SU-DHL-6 (cell line): Measurements from ENCODE around the gene PAX5.

Experiments
- H2AFZ ChIP-seq: fragments of 200-600 bp; sonication (generic); 2 replicates; pipeline ENCODE4 v1.6.1; 2014; ENCODE audit warnings: low read depth, mild to moderate bottlenecking, moderate library complexity, mixed read lengths, antibody characterized with exemption, low read length; ENCODE audit not compliant: severe bottlenecking
- H3F3A ChIP-seq: fragments of 200-600 bp; shearing (Covaris generic); 2 replicates; pipeline ENCODE4 v1.6.0; 2016; ENCODE audit warnings: antibody characterized with exemption, mild to moderate bottlenecking; ENCODE audit not compliant: insufficient read depth
- H3K27ac ChIP-seq: fragments of 200-600 bp; sonication (generic); 2 replicates; pipeline ENCODE4 v1.5.1; 2016; ENCODE audit warnings: low read depth, mild to moderate bottlenecking, low read length, moderate library complexity, mixed read lengths
- H3K27me3 ChIP-seq: fragments of 200-600 bp; sonication (generic), shearing (Covaris generic); 2 replicates; pipeline ENCODE4 v1.6.0; 2014; ENCODE audit warnings: mild to moderate bottlenecking, low read length
- H3K36me3 ChIP-seq: fragments of 200-600 bp; sonication (generic); 2 replicates; pipeline ENCODE4 v1.6.1; 2014; ENCODE audit warnings: mild to moderate bottlenecking, low read length, mixed read lengths
- H3K4me2 ChIP-seq: fragments of 300-600, 200-600 bp; shearing (Covaris generic), sonication (generic); 2 replicates; pipeline ENCODE4 v1.6.0; 2014; ENCODE audit warnings: low read length, low read depth, mild to moderate bottlenecking; ENCODE audit not compliant: poor library complexity, severe bottlenecking
- H3K4me3 ChIP-seq: fragments of 200-600 bp; sonication (generic); 2 replicates; pipeline ENCODE4 v1.5.1; 2014; ENCODE audit warnings: antibody characterized with exemption, low read length, mild to moderate bottlenecking, mixed read lengths; ENCODE audit not compliant: insufficient read depth, poor library complexity, severe bottlenecking
- H3K79me2 ChIP-seq: fragments of 200-600 bp; sonication (generic); 2 replicates; pipeline ENCODE4 v1.6.1; 2014; ENCODE audit warnings: mild to moderate bottlenecking, low read length, moderate library complexity; ENCODE audit not compliant: insufficient read depth
- H3K9ac ChIP-seq: fragments of 200-600 bp; sonication (generic); 2 replicates; pipeline ENCODE4 v1.7.0; 2014; ENCODE audit warnings: mild to moderate bottlenecking, low read length
- H3K9me2 ChIP-seq: fragments of 200-600 bp; sonication (generic); replicated peaks from 2 replicates; pipeline ENCODE4 v1.6.1; 2014; ENCODE audit warnings: low read length; ENCODE audit not compliant: insufficient read depth
- H3K9me3 ChIP-seq: fragments of 200-600 bp; sonication (generic); 2 replicates; pipeline ENCODE4 v1.6.1; 2014; ENCODE audit warnings: low read length, mixed read lengths; ENCODE audit not compliant: insufficient read depth
- H4K20me1 ChIP-seq: fragments of 200-600 bp; sonication (generic); 2 replicates; pipeline ENCODE4 v1.6.1; 2014; ENCODE audit warnings: low read depth, mild to moderate bottlenecking, antibody characterized with exemption, low read length, moderate library complexity, mixed read lengths
- CTCF ChIP-seq: fragments of 200-600 bp; sonication (generic); IDR thresholded peaks from one replicate; pipeline ENCODE4 v1.5.1; 2017; ENCODE audit warnings: antibody characterized with exemption, mild to moderate bottlenecking, low read length, moderate library complexity; ENCODE audit not compliant: insufficient read depth, poor library complexity, severe bottlenecking
- EZH2phosphoT487 ChIP-seq: fragments of 200-600 bp; sonication (generic), shearing (Covaris generic); conservative IDR thresholded peaks from 2 replicates; pipeline ENCODE4 v1.6.1; 2018; ENCODE audit warnings: mild to moderate bottlenecking, antibody characterized with exemption, low read length, moderate library complexity, mixed read lengths

The PAX5 gene

GRCh38 chr9:36942891-36943290 lies 91.2 kb downstream of the PAX5 start:
- Histone ChIP-seq H2AFZ (no peak overlapping the region), H3K9me3 (no peaks in the 10 kb centered on the region), H3K4me2 (no peak overlapping the region), H3K9me2 (no peaks in the 10 kb centered on the region), H3K4me3 (no peak overlapping the region), H4K20me1 (no peaks in the 10 kb centered on the region), H3K79me2 (no peaks in the 10 kb centered on the region; the same call in 1 of the 2 replicates), H3K36me3 (no peaks in the 10 kb centered on the region), H3K9ac (no peak overlapping the region), H3F3A (0 out of 2 replicates have a peak, but pooled peaks cover 3% of the 10 kb centered on the region), H3K27ac (no peak overlapping the region), H3K27me3 (no peaks in the 10 kb centered on the region)
- TF ChIP-seq EZH2phosphoT487 (no peak), CTCF (no peak)

- Histone ChIP-seq H3K27me3 (no peaks in the 10 kb centered on the region), H2AFZ (no peak overlapping the region), H3K9me3 (no peaks in the 10 kb centered on the region), H3K4me2 (no peak overlapping the region), H4K20me1 (no peaks in the 10 kb centered on the region; the same call in 1 of the 2 replicates), H3K4me3 (no peak overlapping the region), H3K27ac (no peak overlapping the region), H3F3A (no peaks in the 10 kb centered on the region), H3K9ac (no peak overlapping the region), H3K79me2 (no peaks in the 10 kb centered on the region; the same call in 1 of the 2 replicates), H3K36me3 (no peaks in the 10 kb centered on the region), H3K9me2 (no peaks in the 10 kb centered on the region)
- no peak for TF ChIP-seq EZH2phosphoT487
- TF ChIP-seq CTCF, result no peak
Observed at GRCh38 chr9:36941441-36941840, 92.6 kb downstream of the PAX5 start.

GRCh38 chr9:36940881-36941280 lies 93.2 kb downstream of the PAX5 start:
- Histone ChIP-seq H3K9me2 (no peaks in the 10 kb centered on the region), H3K79me2 (no peaks in the 10 kb centered on the region; the same call in 1 of the 2 replicates), H3K9ac (no peak overlapping the region), H3F3A (no peaks in the 10 kb centered on the region), H3K4me2 (no peak overlapping the region), H3K27ac (no peak overlapping the region), H2AFZ (no peak overlapping the region), H3K36me3 (0 out of 2 replicates have a peak, but pooled peaks cover 3% of the 10 kb centered on the region), H3K4me3 (no peak overlapping the region), H3K9me3 (no peaks in the 10 kb centered on the region), H3K27me3 (no peaks in the 10 kb centered on the region), H4K20me1 (no peaks in the 10 kb centered on the region; the same call in 1 of the 2 replicates)
- no peak for TF ChIP-seq EZH2phosphoT487
- no peak for TF ChIP-seq CTCF
